Umbilical cord (tissue), 2 donors: ENCODE measurements around the gene CYB561. TPM values are rescaled to one million over a fixed set of nuclear protein-coding genes. Genes with fewer than 3 reads are reported as not detected.
"Not testable (repeated sequence)": the region's sequence is repeated elsewhere in the genome, so short reads cannot be mapped to it uniquely, and the experiment has no call there.

Source experiments
- DNase-seq: peaks from one replicate; pipeline ENCODE4 v3.0.0-alpha.2; 2015; ENCODE audit warnings: low spot score
- total RNA-seq: library from RNA; depleted of rRNA; stranded (reverse); fragments of >200 nt; gene quantifications from one replicate; pipeline ENCODE4 v1.2.3, GENCODE V29; 2014; ENCODE audit warnings: low replicate concordance; ENCODE audit not compliant: insufficient read depth

The CYB561 gene
- total RNA-seq, 1 donor from 2014 or later: 42.1 TPM

- DNase-seq: no peak
Observed at GRCh38 chr17:63479495-63480184, 33.5 kb upstream of the CYB561 start.

DNA sequence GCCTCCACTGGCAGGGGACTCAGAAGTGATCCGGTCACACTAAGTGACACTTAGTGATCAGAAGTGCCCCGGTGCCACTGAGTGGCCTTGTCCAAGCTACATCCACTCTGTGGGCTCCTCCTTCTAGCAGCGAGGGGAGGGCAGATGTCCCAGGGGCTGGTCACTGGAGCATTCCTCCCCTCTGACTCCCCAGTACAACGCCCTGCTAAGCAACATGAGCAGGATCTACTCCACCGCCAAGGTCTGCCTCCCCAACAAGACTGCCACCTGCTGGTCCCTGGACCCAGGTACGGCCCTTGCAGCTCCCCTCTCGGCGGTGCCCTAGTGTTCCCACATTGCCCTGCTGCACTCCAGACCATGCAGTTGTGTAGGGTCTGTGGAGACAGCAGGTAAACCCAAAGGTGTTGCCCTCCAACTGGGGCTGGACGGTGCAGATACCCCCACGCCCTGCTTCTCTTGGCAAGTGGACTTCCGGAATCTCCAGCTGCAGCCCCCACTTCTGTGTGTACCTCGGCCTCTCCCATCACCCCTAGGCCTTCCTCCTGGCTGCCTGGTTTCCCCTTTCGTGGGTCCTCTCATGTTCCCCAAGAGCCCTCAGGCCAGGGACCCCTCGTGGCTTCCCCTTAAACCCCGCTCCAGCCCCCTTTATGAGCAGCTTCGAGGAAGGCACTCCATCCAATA lies 32.8 kb upstream of the CYB561 start:
- peak; percentile 69 for DNase-seq

DNA sequence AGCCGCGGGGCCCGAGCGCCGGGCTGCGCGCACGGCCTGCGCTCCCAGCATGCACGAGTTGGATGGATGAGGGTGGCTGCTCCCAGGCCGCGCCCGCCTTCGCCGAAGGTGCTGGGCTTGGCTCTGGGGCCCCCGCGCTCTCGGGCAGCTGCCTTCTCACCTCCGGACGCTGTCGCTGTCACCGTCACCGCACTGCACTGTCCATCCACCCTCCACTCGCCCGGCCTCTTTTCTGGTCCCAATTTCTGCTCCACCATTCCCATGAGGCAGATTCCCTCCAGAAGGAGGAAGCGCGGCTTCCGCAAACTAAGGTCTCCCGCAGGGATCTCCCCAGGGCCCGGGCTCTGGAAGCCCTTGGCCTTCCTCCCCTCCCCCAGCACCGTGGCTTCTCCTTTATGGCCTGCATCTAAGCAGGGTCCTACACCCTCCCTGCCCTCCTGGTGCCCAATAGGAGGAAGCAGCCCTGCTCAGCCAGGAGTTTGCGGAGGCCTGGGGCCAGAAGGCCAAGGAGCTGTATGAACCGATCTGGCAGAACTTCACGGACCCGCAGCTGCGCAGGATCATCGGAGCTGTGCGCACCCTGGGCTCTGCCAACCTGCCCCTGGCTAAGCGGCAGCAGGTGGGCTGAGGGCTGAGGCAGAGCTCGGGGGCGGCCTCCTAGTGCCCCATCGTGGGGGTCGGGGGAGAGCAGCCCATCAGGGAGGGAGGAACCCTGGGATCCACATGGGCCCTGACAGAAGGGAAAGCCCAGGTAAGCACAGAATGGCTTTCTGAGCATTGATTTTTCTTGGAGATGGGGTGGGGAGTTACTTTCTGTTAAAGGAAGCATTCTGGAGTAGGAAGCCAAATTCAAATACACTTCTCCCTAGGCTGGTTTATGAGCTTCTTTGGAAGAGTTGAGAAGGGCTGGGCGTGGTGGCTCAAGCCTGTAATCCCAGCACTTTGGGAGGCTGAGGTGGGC lies 31.7 kb upstream of the CYB561 start:
- no peak for DNase-seq

GRCh38 chr17:63476854-63477479 lies 30.9 kb upstream of the CYB561 start, which contains the start of gene ACE:
Gene ACE (plus strand): TSS chr17:63477061. CDS start chr17:63477095, 34 bp downstream.
- DNase-seq: no peak

DNA sequence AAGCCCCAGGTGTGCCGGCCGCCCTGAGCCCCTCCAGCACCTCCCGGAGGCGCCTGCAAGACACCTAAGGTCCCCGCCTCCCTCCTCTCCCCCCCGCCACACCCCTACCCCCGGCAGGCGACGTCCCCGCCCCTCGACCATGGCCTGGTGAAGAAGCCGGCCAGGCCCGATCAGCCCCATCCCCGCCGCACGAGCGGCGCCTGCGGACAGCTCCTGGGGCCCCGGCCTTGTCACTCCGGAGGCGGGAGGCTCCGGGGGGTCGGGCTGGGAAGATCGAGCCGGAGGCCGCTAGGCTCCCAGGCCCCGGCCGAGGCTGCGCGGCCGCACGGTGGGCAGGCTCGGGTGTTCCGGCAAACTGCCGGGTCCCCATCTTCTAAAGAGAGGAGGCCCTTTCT lies 30.4 kb upstream of the CYB561 start:
- DNase-seq: no peak

- DNase-seq: no peak
Observed at GRCh38 chr17:63475491-63476412, 29.6 kb upstream of the CYB561 start.

DNA sequence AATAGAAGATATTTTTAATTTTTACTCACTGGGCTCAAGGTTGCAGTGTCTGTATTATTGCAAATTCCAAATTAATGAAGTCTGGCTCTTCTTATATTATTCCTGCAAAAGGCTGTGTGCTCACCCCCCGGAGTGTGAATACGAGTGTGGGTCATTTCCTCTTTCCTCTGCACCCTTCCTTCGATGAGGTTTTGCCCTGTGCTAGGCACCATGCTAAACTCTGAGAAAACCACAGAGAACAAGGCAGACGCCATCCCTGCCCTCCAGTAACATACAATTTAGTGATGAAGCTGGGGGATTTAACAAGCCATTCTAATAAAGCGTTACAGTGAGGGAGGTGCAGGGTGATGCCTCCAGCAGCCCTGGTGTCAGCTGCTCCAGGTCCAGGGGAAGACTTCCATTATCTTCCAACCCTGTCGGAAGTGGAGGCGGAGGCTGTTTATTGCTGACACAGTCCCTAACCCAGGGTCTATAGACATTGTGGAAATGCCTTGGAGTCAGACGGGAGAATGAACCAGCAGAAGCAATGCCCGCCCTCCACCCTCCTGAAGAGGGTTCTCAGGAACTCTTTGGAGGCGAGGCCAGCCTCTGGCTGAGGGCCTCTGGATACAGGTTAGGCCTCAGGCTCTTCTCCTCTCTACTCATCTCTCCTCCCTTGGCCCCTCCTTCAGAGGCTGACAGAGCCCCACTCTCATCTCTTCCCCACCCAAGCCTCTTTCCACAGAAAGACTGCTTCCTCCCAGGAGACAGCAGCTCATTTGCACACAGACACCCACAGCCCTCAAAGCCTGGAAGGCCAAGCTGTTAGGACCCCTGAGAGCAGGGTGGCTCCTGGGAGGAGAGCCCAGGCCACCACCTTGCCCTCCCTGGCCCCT lies 28.7 kb upstream of the CYB561 start:
- no peak for DNase-seq

GRCh38 chr17:63474174-63474573 lies 28.1 kb upstream of the CYB561 start:
- DNase-seq: no peak

- DNase-seq: not testable (repeated sequence)
Observed at GRCh38 chr17:63468099-63468498, 22.0 kb upstream of the CYB561 start.

DNA sequence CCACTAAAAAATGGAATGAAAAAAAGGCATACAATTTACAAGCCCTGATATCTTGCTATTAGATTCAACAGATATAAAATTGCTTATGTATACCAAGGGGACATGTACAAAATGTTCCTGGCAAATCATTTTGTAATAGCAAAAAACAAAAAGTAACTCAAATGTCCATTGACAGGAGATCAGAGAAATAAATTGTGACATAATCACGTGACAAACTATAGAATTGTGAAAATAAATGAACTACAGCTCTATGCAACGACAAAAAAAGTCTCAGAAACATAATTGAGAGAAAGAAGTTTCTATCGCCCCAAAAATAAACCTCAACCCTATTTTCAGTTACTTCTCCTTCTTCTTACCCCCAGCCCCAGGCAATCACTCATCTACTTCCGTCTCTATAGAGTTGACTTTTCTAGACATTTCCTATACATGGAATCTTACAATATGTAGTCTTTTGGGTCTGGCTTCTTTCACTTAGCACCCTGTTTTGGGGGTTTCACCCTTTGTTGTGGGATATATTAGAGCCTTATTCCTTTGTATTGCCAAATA lies 18.7 kb upstream of the CYB561 start:
- no peak for DNase-seq

- DNase-seq: no peak
Observed at GRCh38 chr17:63463771-63464170, 17.7 kb upstream of the CYB561 start.

- no peak for DNase-seq
Observed at GRCh38 chr17:63460018-63460417, 13.9 kb upstream of the CYB561 start.

GRCh38 chr17:63458478-63458877 lies 12.4 kb upstream of the CYB561 start:
- DNase-seq: no peak

DNA sequence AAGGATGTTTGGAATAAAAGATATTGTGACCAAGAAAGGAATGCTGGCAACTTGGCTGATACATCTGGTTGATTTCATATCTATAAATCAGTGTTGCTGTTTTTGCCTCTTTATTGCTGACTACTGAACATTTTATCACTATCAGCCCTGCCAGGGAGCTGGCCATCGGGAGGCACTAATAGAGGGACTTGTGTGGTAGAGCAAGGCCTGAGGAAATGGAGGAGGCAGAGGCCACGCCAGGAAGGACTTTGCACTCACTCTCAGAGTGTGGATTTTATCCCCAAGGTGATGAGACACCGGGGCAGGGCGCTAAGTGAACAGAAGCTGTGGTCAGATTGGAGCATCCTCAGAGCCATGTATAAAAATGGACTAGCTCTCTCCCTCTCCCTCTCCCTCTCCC lies 9.3 kb upstream of the CYB561 start:
- no peak for DNase-seq

- no peak for DNase-seq
Observed at GRCh38 chr17:63454915-63455314, 8.8 kb upstream of the CYB561 start.

DNA sequence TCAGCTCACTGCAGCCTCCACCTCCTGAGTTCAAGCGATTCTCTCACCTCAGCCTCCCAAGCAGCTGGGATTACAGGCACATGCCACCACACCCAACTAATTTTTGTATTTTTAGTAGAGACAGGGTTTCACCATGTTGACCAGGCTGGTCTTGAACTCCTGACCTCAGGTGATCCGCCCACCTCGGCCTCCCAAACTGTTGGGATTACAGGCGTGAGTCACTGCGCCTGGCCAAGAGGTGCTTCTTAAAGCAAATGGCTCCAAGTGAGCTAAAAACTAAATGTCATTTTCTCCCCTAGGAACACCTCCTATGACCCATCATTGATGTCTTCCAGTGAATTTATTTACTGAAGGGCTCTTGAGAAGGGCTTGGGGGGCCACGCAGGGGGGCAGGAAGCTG lies 8.3 kb upstream of the CYB561 start:
- not testable (repeated sequence) for DNase-seq

GRCh38 chr17:63452962-63453551 lies 7.0 kb upstream of the CYB561 start:
- no peak for DNase-seq

- DNase-seq: no peak
Observed at GRCh38 chr17:63452046-63452961, 6.2 kb upstream of the CYB561 start.
